ENCODE measurements around the gene SPTA1. TPM values are rescaled to one million over a fixed set of nuclear protein-coding genes. Genes with fewer than 3 reads are reported as not detected.

The SPTA1 gene
- polyA plus RNA-seq, 2 donors = 0.04 TPM; not detected in 1

DNA sequence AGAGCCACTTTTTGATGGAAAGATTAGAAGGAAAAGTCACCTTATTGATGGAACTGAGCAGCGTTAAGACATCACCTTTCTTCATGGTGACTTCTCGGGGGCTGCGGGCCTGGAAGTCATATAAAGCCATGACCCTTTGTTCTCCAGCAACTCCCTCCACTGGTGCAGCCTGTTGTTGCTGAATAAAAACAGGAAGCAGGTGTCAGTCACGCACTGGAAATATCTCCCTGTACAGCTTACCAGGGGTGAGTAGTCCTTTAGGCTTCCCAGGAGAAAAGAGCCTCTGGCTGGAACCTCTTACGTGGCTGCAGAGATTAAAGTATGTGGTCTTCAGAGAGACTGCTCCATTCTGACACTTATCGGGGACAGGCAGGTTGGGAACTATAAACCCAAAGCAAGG, 31.9 kb downstream of the SPTA1 start:
- H3K9me3 ChIP-seq (ENCODE audit: control insufficient read depth in 2 of 2, insufficient read depth in 1 of 2, low read depth in 1 of 2, low read length in 1 of 2) = no peaks in the 10 kb centered on the region
- H3K4me1 ChIP-seq (ENCODE audit: control insufficient read depth in 2 of 2, insufficient read depth in 2 of 2, low read length in 1 of 2) = no peaks in the 10 kb centered on the region
- 63 to 66% methylated on average over 6 of the region's 6 CpGs for WGBS, 2 donors
- no peaks in the 10 kb centered on the region for H3K27me3 ChIP-seq (ENCODE audit: control insufficient read depth in 1 of 2, insufficient read depth in 2 of 2, low read length in 2 of 2)
- H3K4me3 ChIP-seq (ENCODE audit: low read depth in 1 of 2, low read length in 2 of 2) = no peak overlapping the region
- no peaks in the 10 kb centered on the region for H3K36me3 ChIP-seq (ENCODE audit: control insufficient read depth in 2 of 2, insufficient read depth in 2 of 2, low read length in 1 of 2)
- no peak overlapping the region for H3K27ac ChIP-seq (ENCODE audit: low read depth in 2 of 2, low read length in 1 of 2)

DNA sequence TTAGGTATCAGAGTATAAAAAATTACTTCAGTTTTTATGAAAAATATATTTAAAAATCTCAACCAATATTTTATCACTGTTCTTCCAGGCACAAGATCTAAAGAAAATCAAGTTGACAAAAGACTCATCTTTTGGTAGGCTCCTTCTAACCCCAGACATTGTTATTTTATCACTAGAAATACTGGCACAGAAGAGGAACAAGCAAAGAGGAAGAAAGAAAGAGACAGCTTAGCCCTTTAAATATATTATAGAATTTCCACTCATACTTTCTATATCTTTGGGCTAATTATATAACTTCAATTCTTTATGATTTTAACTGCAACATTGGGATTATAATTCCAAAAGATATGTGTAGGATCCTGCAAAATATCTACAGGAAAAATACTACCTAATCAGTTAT, 32.4 kb downstream of the SPTA1 start:
- no peak overlapping the region for H3K27ac ChIP-seq (ENCODE audit: low read depth in 2 of 2, low read length in 1 of 2)
- H3K9me3 ChIP-seq (ENCODE audit: control insufficient read depth in 2 of 2, insufficient read depth in 1 of 2, low read depth in 1 of 2, low read length in 1 of 2) = no peaks in the 10 kb centered on the region
- H3K36me3 ChIP-seq (ENCODE audit: control insufficient read depth in 2 of 2, insufficient read depth in 2 of 2, low read length in 1 of 2) = no peaks in the 10 kb centered on the region
- no peak overlapping the region for H3K4me3 ChIP-seq (ENCODE audit: low read depth in 1 of 2, low read length in 2 of 2)
- no peaks in the 10 kb centered on the region for H3K4me1 ChIP-seq (ENCODE audit: control insufficient read depth in 2 of 2, insufficient read depth in 2 of 2, low read length in 1 of 2)
- H3K27me3 ChIP-seq (ENCODE audit: control insufficient read depth in 1 of 2, insufficient read depth in 2 of 2, low read length in 2 of 2) = no peaks in the 10 kb centered on the region

DNA sequence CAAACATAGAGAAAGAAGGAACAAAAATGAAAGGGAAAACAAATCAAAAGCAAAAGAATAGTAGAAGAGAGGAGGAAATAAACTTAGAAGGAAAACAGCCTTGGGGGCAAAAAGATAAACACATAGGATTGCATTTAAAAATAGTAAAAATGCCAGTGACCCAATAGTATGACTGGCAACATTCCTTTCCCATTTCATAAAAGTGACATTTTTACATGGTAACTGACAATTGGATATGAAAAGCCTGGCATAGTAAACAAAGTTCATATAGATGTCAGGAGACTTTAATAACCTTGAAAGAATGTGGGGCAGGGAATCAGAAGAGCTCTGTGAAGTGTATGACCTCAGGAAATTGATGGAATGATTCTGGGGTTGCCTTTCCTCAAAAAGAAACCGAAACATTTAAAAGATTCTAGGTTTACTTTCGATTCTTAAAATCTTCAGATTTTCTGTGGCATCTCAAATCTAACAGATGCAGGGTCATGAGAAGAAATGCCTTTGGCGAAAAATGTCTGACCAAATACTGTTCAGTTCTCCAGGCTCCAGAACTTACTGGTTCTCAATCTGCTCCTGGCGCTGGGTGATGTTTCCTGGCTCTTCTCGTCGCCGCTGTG, 33.7 kb downstream of the SPTA1 start:
- WGBS, 2 donors = 85 to 89% methylated on average over 7 of the region's 7 CpGs
- H3K27ac ChIP-seq (ENCODE audit: low read depth in 2 of 2, low read length in 1 of 2) = no peak overlapping the region
- H3K27me3 ChIP-seq (ENCODE audit: control insufficient read depth in 1 of 2, insufficient read depth in 2 of 2, low read length in 2 of 2) = no peaks in the 10 kb centered on the region
- no peaks in the 10 kb centered on the region for H3K9me3 ChIP-seq (ENCODE audit: control insufficient read depth in 2 of 2, insufficient read depth in 1 of 2, low read depth in 1 of 2, low read length in 1 of 2)
- no peaks in the 10 kb centered on the region for H3K36me3 ChIP-seq (ENCODE audit: control insufficient read depth in 2 of 2, insufficient read depth in 2 of 2, low read length in 1 of 2)
- H3K4me3 ChIP-seq (ENCODE audit: low read depth in 1 of 2, low read length in 2 of 2) = no peak overlapping the region
- no peaks in the 10 kb centered on the region for H3K4me1 ChIP-seq (ENCODE audit: control insufficient read depth in 2 of 2, insufficient read depth in 2 of 2, low read length in 1 of 2)

DNA sequence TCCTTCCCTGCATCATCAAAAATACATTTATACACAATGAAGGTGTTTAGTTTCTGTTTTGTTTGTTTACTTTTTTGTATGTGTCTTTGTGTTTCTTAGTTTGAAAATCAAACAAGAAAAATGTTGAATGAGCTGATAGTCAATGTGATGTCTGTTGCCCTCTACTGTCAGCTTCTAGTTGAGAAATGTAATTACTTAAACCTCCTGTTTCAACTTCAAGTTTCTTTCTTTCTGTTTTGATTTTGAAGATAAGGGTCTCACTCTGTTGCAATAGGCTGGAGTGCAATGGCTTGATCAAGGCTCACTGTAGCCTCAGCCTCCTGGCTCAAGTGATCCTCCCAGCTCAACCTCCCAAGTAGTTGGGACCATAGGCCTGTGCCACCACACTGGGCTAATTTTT, 37.5 kb downstream of the SPTA1 start:
- Histone ChIP-seq H3K9me3 (ENCODE audit: control insufficient read depth in 2 of 2, insufficient read depth in 1 of 2, low read depth in 1 of 2, low read length in 1 of 2) (no peaks in the 10 kb centered on the region), H3K4me1 (ENCODE audit: control insufficient read depth in 2 of 2, insufficient read depth in 2 of 2, low read length in 1 of 2) (no peaks in the 10 kb centered on the region), H3K27ac (ENCODE audit: low read depth in 2 of 2, low read length in 1 of 2) (no peak overlapping the region), H3K36me3 (ENCODE audit: control insufficient read depth in 2 of 2, insufficient read depth in 2 of 2, low read length in 1 of 2) (no peaks in the 10 kb centered on the region), H3K27me3 (ENCODE audit: control insufficient read depth in 1 of 2, insufficient read depth in 2 of 2, low read length in 2 of 2) (no peaks in the 10 kb centered on the region), H3K4me3 (ENCODE audit: low read depth in 1 of 2, low read length in 2 of 2) (no peak overlapping the region)

DNA sequence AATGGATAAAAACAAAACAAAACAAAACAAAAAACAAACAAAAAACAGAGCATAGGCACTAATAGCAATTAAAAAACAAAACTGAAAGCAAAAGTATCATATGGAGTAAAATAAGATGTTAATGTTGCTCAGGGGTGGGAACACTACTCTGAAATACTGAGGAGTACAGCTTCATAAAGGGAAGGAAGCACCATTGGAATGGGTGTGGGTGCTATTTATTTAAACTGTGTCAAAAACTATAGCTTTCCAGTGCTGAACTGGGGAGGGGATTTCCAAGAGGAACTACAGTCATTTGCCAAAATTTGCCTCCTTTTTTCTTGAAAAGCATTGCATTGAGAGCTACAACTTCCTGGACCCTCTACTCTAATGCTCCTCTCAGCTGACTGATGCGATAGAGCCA, 40.0 kb downstream of the SPTA1 start:
- Histone ChIP-seq H3K27ac (ENCODE audit: low read depth in 2 of 2, low read length in 1 of 2) (no peak overlapping the region), H3K36me3 (ENCODE audit: control insufficient read depth in 2 of 2, insufficient read depth in 2 of 2, low read length in 1 of 2) (no peaks in the 10 kb centered on the region), H3K4me3 (ENCODE audit: low read depth in 1 of 2, low read length in 2 of 2) (no peak overlapping the region), H3K4me1 (ENCODE audit: control insufficient read depth in 2 of 2, insufficient read depth in 2 of 2, low read length in 1 of 2) (no peaks in the 10 kb centered on the region), H3K9me3 (ENCODE audit: control insufficient read depth in 2 of 2, insufficient read depth in 1 of 2, low read depth in 1 of 2, low read length in 1 of 2) (no peaks in the 10 kb centered on the region), H3K27me3 (ENCODE audit: control insufficient read depth in 1 of 2, insufficient read depth in 2 of 2, low read length in 2 of 2) (no peaks in the 10 kb centered on the region)
- WGBS, 2 donors = 90 to 96% methylated on average over 1 of the region's 1 CpG

DNA sequence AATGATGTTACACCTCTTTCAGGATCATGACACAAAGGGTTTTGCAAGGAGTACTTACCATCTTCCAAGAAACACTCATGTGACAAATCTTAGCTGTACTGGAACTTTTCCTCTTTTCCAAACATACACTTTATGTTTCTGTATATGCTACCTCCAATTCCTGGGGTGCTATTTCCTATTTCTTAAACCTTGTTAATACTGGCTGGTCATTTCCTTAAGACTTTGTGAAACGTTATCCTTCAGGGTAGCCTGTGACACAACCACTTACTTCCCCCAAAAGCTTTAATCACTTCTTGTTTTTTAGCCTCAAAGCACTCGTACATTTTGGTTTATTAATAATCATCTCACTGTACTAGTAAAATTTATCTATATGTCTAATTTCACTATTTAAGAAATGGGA, 42.1 kb downstream of the SPTA1 start:
- no peak overlapping the region for H3K27ac ChIP-seq (ENCODE audit: low read depth in 2 of 2, low read length in 1 of 2)
- H3K4me1 ChIP-seq (ENCODE audit: control insufficient read depth in 2 of 2, insufficient read depth in 2 of 2, low read length in 1 of 2) = no peaks in the 10 kb centered on the region
- 49 to 57% methylated on average over 2 of the region's 2 CpGs for WGBS, 2 donors
- H3K36me3 ChIP-seq (ENCODE audit: control insufficient read depth in 2 of 2, insufficient read depth in 2 of 2, low read length in 1 of 2) = no peaks in the 10 kb centered on the region
- no peaks in the 10 kb centered on the region for H3K27me3 ChIP-seq (ENCODE audit: control insufficient read depth in 1 of 2, insufficient read depth in 2 of 2, low read length in 2 of 2)
- H3K9me3 ChIP-seq (ENCODE audit: control insufficient read depth in 2 of 2, insufficient read depth in 1 of 2, low read depth in 1 of 2, low read length in 1 of 2) = no peaks in the 10 kb centered on the region
- H3K4me3 ChIP-seq (ENCODE audit: low read depth in 1 of 2, low read length in 2 of 2) = no peak overlapping the region

DNA sequence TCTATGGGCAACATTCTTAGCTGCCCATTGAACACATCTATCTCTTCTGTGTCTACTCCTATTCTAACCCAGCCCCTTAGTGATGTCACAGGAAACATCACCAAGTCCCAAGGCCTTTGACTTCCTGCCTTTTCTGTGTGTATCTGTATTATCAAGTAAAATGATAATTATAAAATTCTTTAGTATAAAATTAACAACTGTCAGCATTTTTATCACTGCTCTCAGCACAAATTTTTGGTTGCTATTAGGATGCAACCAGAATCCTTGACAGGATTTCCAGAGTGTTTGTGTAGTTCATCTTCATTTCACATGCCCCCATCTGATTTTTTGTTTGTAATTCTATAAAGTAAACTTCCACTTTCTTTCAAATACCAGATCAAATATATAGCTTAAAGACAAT, 47.6 kb downstream of the SPTA1 start:
- Histone ChIP-seq H3K9me3 (ENCODE audit: control insufficient read depth in 2 of 2, insufficient read depth in 1 of 2, low read depth in 1 of 2, low read length in 1 of 2) (no peaks in the 10 kb centered on the region), H3K27ac (ENCODE audit: low read depth in 2 of 2, low read length in 1 of 2) (no peak overlapping the region), H3K27me3 (ENCODE audit: control insufficient read depth in 1 of 2, insufficient read depth in 2 of 2, low read length in 2 of 2) (no peaks in the 10 kb centered on the region), H3K4me3 (ENCODE audit: low read depth in 1 of 2, low read length in 2 of 2) (no peak overlapping the region), H3K36me3 (ENCODE audit: control insufficient read depth in 2 of 2, insufficient read depth in 2 of 2, low read length in 1 of 2) (no peaks in the 10 kb centered on the region), H3K4me1 (ENCODE audit: control insufficient read depth in 2 of 2, insufficient read depth in 2 of 2, low read length in 1 of 2) (no peaks in the 10 kb centered on the region)

DNA sequence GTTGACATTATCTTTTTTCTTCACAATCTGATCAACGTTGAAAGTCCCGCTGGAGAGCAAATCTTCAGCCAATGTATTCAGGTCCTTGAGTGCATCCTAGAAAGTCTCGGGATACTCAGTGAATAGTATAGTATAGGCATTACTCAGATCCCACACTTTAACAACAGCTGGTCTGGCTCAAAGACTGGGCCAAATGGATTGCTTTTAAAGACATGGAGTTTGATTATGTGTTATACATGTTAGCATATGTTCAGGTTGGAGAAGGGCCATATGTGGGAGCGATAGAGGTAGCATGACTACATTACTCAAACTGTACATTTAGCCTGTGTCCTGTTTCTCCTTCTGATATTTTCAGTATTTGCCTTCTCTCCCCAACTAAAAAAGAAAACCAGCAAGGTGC, 48.4 kb downstream of the SPTA1 start:
- H3K4me3 ChIP-seq (ENCODE audit: low read depth in 1 of 2, low read length in 2 of 2) = no peak overlapping the region
- no peaks in the 10 kb centered on the region for H3K4me1 ChIP-seq (ENCODE audit: control insufficient read depth in 2 of 2, insufficient read depth in 2 of 2, low read length in 1 of 2)
- no peaks in the 10 kb centered on the region for H3K27me3 ChIP-seq (ENCODE audit: control insufficient read depth in 1 of 2, insufficient read depth in 2 of 2, low read length in 2 of 2)
- H3K36me3 ChIP-seq (ENCODE audit: control insufficient read depth in 2 of 2, insufficient read depth in 2 of 2, low read length in 1 of 2) = no peaks in the 10 kb centered on the region
- no peaks in the 10 kb centered on the region for H3K9me3 ChIP-seq (ENCODE audit: control insufficient read depth in 2 of 2, insufficient read depth in 1 of 2, low read depth in 1 of 2, low read length in 1 of 2)
- WGBS, 2 donors = 81 to 85% methylated on average over 4 of the region's 4 CpGs
- H3K27ac ChIP-seq (ENCODE audit: low read depth in 2 of 2, low read length in 1 of 2) = no peak overlapping the region

DNA sequence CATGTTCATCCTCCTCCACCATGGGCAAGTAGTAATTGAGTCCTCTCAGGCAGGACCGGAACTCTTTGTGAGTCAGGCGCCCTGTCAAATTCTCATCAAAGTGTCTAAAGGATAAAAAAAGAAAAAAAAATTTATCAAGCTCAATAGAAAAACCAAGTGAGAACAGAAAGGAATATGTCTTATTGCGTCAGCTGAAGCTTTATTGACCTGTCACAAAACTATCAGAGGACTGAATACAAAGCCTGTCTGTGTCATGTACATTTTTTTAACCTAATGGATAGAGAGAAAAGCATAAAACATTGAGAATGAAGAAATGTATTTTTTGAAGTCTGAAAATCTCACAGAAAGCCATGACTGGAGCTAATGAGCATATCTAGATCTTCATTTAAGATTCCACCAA, 72.8 kb downstream of the SPTA1 start:
- WGBS, 2 donors = 72 to 86% methylated on average over 3 of the region's 3 CpGs

DNA sequence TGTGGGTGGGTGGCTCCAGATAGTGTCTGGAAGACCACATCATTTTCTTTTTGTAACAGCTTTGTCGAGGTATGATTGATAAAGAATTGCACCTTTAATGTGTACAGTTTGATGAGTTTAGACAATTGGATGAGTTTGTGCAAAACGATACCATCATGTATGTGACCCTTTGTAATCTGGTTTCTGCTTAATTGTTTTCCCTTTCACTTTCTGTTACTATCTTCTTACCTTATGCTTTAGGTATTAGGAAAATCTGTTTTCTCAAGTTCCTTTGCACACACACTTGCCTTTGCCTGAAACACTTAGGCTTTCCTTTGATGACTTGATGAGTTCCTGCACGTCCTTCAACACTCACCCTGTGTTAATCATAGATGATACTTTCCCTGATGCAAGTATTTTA, 74.6 kb downstream of the SPTA1 start:
- H3K27me3 ChIP-seq (ENCODE audit: control insufficient read depth in 1 of 2, insufficient read depth in 2 of 2, low read length in 2 of 2) = no peaks in the 10 kb centered on the region
- no peak overlapping the region for H3K27ac ChIP-seq (ENCODE audit: low read depth in 2 of 2, low read length in 1 of 2)
- 50 to 58% methylated on average over 3 of the region's 3 CpGs for WGBS, 2 donors
- H3K36me3 ChIP-seq (ENCODE audit: control insufficient read depth in 2 of 2, insufficient read depth in 2 of 2, low read length in 1 of 2) = no peaks in the 10 kb centered on the region
- H3K4me3 ChIP-seq (ENCODE audit: low read depth in 1 of 2, low read length in 2 of 2) = no peak overlapping the region
- no peaks in the 10 kb centered on the region for H3K9me3 ChIP-seq (ENCODE audit: control insufficient read depth in 2 of 2, insufficient read depth in 1 of 2, low read depth in 1 of 2, low read length in 1 of 2)
- H3K4me1 ChIP-seq (ENCODE audit: control insufficient read depth in 2 of 2, insufficient read depth in 2 of 2, low read length in 1 of 2) = no peaks in the 10 kb centered on the region

More for the DNA sequence above, 72.8 kb downstream of the SPTA1 start:
- Histone ChIP-seq H3K27ac (ENCODE audit: low read depth in 2 of 2, low read length in 1 of 2) (no peak overlapping the region), H3K36me3 (ENCODE audit: control insufficient read depth in 2 of 2, insufficient read depth in 2 of 2, low read length in 1 of 2) (no peaks in the 10 kb centered on the region), H3K4me1 (ENCODE audit: control insufficient read depth in 2 of 2, insufficient read depth in 2 of 2, low read length in 1 of 2) (no peaks in the 10 kb centered on the region), H3K27me3 (ENCODE audit: control insufficient read depth in 1 of 2, insufficient read depth in 2 of 2, low read length in 2 of 2) (no peaks in the 10 kb centered on the region), H3K4me3 (ENCODE audit: low read depth in 1 of 2, low read length in 2 of 2) (no peak overlapping the region), H3K9me3 (ENCODE audit: control insufficient read depth in 2 of 2, insufficient read depth in 1 of 2, low read depth in 1 of 2, low read length in 1 of 2) (no peaks in the 10 kb centered on the region)
